SU-DHL-6 (cell line): ENCODE measurements around the gene GAS7.

ENCODE experiments used
- CTCF ChIP-seq: fragments of 200-600 bp; sonication (generic); IDR thresholded peaks from one replicate; pipeline ENCODE4 v1.5.1; 2017; ENCODE audit warnings: antibody characterized with exemption, mild to moderate bottlenecking, low read length, moderate library complexity; ENCODE audit not compliant: insufficient read depth, poor library complexity, severe bottlenecking
- EZH2phosphoT487 ChIP-seq: fragments of 200-600 bp; sonication (generic), shearing (Covaris generic); conservative IDR thresholded peaks from 2 replicates; pipeline ENCODE4 v1.6.1; 2018; ENCODE audit warnings: mild to moderate bottlenecking, antibody characterized with exemption, low read length, moderate library complexity, mixed read lengths

- no peak for TF ChIP-seq EZH2phosphoT487
- TF ChIP-seq CTCF = no peak
Measured at GRCh38 chr17:10126276-10126615, 72.2 kb downstream of the GAS7 start.
